ENCODE measurements around the gene MRPL12. TPM values are rescaled to one million over a fixed set of nuclear protein-coding genes. Genes with fewer than 3 reads are reported as not detected.
A peak's percentile ranks its signal among the peaks of the same experiment; 100 is the strongest.

The MRPL12 gene
- total and polyA plus RNA-seq, 2 donors (not counting 1 experiment from before 2014, with no cell fraction given), result 23.8 to 25.6 TPM

- intact Hi-C loops (cut with micrococcal nuclease), result loop anchor here (1.0 to 2.0 kb wide), 5 partner anchors 17 to 427 kb away; partner anchors contain the start of genes ARL16, FAAP100, MRPL12 and NDUFAF8
- Mint-ChIP-seq H3K4me1 (peaks cover 23% of the 10 kb centered on the region), H3K27me3 (no peaks in the 10 kb centered on the region)
These were observed 36.6 kb upstream of the MRPL12 start, which contains the start of the genes CCDC137 and OXLD1 for GRCh38 chr17:81666342-81667191. TSS of gene CCDC137 (plus strand) at chr17:81666737. CDS start at chr17:81666767, 30 bp downstream. TSS of gene OXLD1 (minus strand) at chr17:81666605. CDS start at chr17:81666577, 28 bp downstream.

More at GRCh38 chr17:81666342-81667191, 36.6 kb upstream of the MRPL12 start, which contains the start of the genes CCDC137 and OXLD1:
- H3K9me3 Mint-ChIP-seq (ENCODE audit: insufficient read depth), result no peaks in the 10 kb centered on the region
- H3K27ac Mint-ChIP-seq, result peak within 1 kb of the TSS; percentile 96
- peaks cover 0 to 25% of the 10 kb centered on the region in 2 experiments for H3K36me3 ChIP-seq (replicated peaks in 1 of 2; ENCODE audit: control extremely low read depth in 1 of 2, control insufficient read depth in 1 of 2, extremely low read depth in 1 of 2, insufficient read depth in 2 of 2, low read length in 1 of 2)
- ChIA-PET POLR2A (interaction anchor here (0.5 to 0.7 kb wide), 2 partner anchors 17 to 628 kb away, joined by 3 read pairs; partner anchors contain the start of genes ARL16 and HGS), CTCF (interaction anchor here (1.8 kb wide), 1 partner anchor 17 kb away, joined by 5 read pairs; the partner anchor contains the start of genes ARL16 and HGS)
- ATAC-seq (ENCODE audit: low read depth) (peak; percentile 97), DNase-seq (peak; percentile 94)
- peak within 1 kb of the TSS; percentile 89 for H2AFZ ChIP-seq (ENCODE audit: insufficient read depth, low read depth, low read length, poor library complexity, severe bottlenecking)
- peaks cover 19 to 25% of the 10 kb centered on the region in 2 donors for H3K4me1 ChIP-seq (ENCODE audit: control insufficient read depth in 2 of 2, insufficient read depth in 2 of 2, low read length in 2 of 2)
- H3K4me3 Mint-ChIP-seq, result peak within 1 kb of the TSS; percentile 91
- H3K27ac ChIP-seq (ENCODE audit: low read length in 2 of 2), result peak within 1 kb of the TSS; percentile 69 to 80
- H3K4me2 ChIP-seq (replicated peaks; ENCODE audit: low read depth, low read length, poor library complexity, severe bottlenecking), result peak within 1 kb of the TSS; percentile 93
- TF ChIP-seq CTCF (IDR thresholded peaks at IDR 0.05) (no peak), EZH2 (IDR thresholded peaks at IDR 0.05; ENCODE audit: borderline replicate concordance, insufficient read depth, low read depth, low read length, poor library complexity, severe bottlenecking) (no peak)
- H3K79me2 ChIP-seq (ENCODE audit: control insufficient read depth, insufficient read depth, low read length), result peaks cover 54% of the 10 kb centered on the region
- peak within 1 kb of the TSS; percentile 77 to 98 (median 93) for H3K4me3 ChIP-seq (ENCODE audit: control extremely low read depth in 1 of 5, extremely low read depth in 1 of 5, insufficient read depth in 1 of 5, low read depth in 2 of 5, low read length in 4 of 5)
- H3K9me3 ChIP-seq (ENCODE audit: control extremely low read depth in 1 of 3, control insufficient read depth in 2 of 3, insufficient read depth in 1 of 3, low read length in 2 of 3), result no peaks in the 10 kb centered on the region
- peaks cover 8% of the 10 kb centered on the region for H4K20me1 ChIP-seq (ENCODE audit: control insufficient read depth, insufficient read depth, low read length, poor library complexity, severe bottlenecking)
- H3K27me3 ChIP-seq (replicated peaks in 1 of 4; ENCODE audit: control extremely low read depth in 1 of 4, control insufficient read depth in 3 of 4, insufficient read depth in 4 of 4, low read length in 3 of 4), result no peaks in the 10 kb centered on the region
- peak within 1 kb of the TSS; percentile 88 for H3K9ac ChIP-seq (ENCODE audit: low read length)
- under 1% methylated on average over 96 of the region's 96 CpGs for WGBS (ENCODE audit: insufficient coverage)

Measured in B cell (primary cell).